ENCODE measurements around the gene PRKRIP1.
"Not testable (repeated sequence)": the region's sequence is repeated elsewhere in the genome, so short reads cannot be mapped to it uniquely, and the experiment has no call there.

The PRKRIP1 gene

DNA sequence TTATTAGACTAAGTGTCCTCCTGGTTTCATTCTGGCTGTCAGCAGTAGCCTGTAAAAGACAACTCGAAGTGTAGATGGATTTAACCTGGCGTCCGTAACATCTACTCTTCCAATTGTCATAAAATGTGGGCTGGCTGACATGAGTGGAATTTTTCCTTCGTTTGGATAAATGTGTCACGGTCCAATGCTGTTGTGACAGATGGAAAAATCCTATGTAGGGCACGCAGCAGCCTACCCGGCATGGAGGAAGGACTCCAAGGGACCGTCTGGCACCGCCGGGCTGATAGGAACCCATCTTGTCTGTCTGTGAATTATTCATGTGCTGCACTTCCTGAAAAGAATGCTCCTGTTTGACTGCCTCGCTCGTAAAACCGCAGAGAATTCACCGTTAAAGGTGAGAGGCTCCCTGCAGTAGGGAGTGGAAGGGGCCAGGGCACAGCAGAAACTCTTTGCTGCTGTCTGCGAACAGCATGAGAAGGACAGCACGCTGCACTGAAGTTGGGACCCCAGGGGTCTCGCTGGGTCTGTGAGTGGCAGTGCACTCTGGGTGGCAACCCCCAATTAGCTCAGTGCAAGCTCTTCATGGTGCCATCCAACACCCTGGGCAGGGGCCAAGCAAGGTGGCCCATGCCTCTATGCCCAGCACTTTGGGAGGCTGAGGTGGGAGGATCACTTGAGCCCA, 35.6 kb downstream of the PRKRIP1 start:
- no peak for DNase-seq (ENCODE audit: low spot score)

DNA sequence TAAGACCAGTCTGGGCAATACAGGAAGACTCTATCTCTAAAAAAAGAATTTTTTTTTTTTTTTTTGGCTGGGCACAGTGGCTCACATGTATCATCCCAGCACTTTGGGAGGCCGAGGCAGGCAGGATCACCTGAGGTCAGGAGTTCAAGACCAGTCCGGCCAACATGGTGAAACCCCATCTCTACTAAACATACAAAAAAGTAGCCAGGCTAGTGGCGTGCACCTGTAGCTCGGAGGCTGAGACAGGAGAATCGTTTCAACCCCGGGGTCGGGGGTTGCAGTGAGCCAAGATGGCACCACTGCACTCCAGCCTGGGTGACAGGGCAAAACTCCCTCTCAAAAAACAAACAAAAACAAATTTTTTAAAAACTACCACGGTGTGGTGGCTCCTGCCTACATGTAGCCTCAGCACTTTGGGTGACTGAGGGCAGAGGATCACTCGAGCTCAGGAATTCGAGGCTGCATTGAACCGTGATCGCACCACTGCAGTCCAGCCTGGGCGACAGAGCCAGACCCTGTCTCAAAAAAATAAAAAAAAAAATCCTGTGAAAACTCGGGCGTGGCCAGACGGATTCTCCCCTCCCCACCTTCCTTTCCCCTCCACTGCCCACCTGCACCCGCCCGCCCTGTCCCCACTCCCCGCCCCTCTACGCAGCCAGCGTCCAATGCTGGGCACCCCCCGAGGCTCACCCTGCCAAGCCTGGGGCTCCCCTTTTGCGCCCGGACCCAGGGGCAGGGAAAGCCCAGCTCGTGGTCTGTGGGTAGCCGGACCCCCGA, 36.5 kb downstream of the PRKRIP1 start:
- no peak for DNase-seq (ENCODE audit: low spot score)

DNA sequence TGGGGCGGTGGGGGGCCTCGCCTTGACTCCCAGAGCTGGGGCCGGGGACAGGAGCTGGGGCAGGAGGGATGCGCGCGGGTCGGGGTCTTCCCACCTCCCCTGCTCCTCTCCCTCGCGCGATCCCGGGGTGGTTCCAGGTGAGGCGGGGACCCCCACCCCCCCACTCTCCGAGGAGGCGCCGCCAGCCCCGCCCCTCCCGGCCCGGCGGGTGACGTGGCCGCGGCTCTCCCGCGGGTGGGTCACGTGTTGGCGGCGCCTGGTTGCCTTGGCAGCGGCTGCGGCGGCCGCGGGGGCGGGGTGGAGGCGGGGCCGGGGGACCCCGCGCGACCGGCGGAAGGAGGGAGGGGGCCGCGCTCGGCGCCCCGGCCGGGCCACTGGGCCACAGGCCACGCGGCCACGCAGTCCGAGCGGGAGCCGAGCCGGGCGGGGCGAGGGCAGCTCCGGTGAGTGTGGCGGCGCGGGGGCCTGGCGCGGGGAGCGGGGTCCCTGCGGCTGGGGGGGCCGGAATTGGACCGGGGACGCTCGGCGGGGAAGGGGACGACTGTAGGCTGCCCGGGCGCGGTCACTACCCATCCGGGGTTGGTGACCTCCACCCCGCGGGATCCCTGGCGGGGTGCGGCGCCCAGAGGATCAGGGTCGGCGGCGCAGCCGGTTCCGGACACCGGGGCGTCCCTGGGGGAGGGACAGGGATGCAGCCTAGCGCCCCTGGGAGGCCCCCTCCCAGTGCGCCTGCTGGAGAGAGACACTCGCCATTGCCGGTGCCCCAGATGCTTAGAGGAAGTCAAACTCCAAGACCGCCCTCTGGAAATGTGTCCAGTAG, 37.3 kb downstream of the PRKRIP1 start, which contains the start of gene ORAI2:
Gene ORAI2, plus strand, starts transcription at position 357 of the 820 bp plus-strand sequence. CDS start 5,382 bp downstream, outside the sequence.
- peak; percentile 90 for DNase-seq (ENCODE audit: low spot score)

DNA sequence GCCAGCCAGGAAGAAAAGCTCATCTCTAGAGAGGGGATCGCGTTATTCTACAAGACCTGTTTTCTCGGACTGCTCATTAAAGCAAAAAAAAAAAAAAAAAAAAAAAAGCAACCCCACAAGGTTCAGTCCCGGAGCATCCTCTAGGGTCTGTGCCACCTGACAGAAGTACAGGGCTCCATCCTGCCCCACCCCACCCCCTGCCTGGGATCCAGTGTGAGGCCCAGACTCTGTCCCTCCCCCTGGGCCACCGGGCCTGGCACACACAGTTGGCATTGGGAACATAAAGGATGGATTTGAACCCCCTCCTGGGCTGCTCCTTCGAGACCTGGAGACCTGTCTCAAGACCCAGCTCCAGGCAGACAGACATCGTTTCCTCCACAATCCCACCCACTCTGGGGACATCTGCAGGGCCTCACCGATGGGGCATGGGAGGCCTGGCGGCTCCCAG, 37.9 kb downstream of the PRKRIP1 start:
- DNase-seq (ENCODE audit: low spot score) = no peak

DNA sequence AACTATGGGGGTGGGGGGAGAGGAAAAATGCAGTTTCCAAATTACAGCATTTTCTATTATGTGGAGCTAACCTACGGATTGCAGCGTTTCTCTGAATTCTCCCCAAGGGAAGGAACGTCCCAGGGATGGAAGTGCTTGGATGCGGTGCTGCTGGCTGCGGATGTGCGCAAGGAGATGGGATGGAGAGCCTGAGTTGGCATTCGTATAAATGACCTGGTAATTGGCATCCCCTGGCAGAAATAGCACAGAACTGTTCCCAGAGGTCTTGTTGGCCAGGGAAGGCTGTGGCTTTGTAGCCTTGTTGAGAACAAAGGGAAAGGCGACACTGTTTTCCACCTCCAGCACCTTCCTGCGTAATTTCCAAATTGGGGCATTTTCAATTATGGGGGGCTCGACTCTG, 40.0 kb downstream of the PRKRIP1 start:
- no peak for DNase-seq (ENCODE audit: low spot score)

DNA sequence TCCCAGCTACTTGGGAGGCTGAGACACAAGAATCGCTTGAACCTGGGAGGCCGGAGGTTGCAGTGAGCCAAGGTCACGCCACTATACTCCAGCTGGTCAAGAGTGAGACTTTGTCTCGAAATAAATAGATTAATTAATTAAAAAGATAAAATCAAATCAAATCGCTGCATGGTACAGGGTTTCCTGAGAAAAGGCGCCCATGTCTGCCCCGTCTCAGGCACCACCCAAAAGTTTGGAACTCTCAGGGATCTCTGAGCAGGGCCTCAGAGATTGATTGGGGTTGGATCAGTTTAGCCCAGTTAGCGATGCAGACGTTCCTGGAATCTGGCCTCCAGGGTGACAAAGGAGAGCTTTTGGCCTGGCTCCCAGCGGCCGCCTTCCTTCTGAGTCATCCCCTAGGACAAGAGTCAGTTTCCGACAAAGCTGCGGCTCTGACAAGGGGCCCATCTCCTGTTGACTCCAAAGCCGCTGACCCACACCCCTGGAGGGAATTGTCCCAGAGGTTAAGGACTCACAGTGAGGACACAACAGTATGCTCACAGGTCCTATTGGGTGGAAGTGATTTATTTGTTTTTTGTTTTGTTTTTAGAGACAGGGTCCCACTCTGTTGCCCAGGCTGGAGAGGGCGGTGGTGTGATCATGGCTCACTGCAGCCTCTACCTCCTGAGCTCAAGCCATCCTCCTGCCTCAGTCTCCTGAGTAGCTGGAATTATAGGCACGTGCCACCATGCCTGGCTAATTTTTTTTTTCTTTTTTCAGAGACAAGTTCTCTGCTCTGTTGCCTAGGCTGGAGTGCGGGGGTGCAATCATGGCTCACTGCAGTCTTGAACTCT, 44.0 kb downstream of the PRKRIP1 start:
- DNase-seq (ENCODE audit: low spot score) = no peak

DNA sequence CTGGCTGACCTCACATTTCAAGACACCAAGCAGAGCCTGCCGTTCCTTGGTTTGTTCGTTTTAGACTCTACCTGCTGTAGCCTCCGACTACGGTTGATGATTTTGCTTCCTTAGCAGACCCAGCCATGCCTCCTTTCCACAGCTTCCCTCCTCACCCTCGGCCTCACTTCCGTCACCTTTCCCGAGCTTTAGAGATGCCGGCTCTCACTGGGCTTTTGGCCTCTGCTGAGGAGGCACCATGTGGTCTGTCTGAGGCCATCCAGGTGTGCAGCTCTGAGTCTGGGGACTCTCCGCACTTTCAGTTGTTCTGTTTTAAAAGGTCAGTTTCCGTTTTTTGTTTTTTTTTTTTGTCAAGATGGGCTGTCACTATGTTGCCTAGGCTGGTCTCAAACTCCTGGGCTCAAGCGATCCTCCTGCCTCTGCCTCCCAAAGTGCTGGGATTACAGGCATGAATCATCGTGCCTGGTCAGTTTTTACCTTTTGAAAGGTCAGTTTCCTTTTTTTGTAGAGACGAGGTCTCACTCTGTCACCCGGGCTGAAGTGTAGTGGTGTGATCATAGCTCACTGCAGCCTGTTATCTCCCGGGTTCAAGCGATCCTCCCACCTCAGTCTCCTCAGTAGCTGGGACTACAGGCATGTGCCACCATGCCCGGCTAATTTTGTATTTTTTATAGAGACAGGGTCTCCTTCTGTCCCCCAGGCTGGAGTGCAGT, 49.0 kb downstream of the PRKRIP1 start:
- DNase-seq (ENCODE audit: low spot score) = no peak

DNA sequence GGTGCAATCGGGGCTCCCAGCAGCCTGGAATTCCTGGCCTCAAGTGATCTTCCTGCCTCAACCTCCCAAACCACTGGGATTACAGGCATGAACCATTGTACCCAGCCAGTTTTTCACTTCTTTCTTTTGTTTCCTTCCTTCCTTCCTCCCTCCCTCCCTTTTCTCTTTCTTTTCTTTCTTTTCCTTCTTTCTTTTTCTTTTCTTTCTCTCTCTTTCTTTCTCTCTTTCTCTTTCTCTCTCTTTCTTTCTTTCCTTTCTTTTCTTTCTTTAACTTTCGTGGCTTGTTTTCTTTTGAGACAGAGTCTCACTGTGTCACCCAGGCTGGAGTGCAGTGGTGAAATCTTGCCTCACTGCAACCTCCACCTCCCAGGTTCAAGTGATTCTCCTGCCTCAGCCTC, 49.5 kb downstream of the PRKRIP1 start:
- DNase-seq (ENCODE audit: low spot score) = no peak

DNA sequence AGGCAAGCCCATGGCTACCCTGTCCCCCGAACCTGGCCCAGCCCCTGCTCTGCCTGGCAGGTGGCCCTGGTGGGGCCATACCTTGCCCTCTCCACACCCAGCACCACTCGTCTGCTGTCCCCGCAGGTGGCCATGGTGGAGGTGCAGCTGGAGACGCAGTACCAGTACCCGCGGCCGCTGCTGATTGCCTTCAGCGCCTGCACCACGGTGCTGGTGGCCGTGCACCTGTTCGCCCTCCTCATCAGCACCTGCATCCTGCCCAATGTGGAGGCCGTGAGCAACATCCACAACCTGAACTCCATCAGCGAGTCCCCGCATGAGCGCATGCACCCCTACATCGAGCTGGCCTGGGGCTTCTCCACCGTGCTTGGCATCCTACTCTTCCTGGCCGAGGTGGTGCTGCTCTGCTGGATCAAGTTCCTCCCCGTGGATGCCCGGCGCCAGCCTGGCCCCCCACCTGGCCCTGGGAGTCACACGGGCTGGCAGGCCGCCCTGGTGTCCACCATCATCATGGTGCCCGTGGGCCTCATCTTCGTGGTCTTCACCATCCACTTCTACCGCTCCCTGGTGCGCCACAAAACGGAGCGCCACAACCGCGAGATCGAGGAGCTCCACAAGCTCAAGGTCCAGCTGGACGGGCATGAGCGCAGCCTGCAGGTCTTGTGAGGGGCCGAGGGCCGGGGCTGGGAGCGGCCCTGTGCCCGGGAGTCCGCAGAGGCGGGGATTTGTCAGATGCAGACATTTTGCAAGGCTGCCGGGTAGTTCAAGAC, 50.4 kb downstream of the PRKRIP1 start:
- no peak for DNase-seq (ENCODE audit: low spot score)

DNA sequence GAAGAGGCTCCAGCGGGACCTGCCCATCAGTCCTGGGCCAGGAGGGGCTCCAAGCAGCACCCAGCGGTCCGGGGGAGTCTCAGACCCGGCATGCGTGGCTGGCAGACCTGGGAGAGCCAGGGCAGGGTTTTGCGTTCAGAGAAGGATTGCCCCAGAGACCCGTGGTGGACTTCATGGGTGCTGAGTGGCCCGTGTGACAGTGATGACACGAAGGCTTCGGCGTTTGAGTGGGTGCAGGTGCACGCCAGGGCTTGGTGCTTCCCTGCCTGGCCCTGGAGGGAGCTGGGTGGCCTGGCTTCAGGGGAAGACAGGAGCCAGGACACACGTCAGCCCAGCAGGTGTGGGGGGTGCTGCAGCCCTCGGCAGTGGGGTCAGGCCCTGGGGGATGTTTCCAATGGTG, 51.1 kb downstream of the PRKRIP1 start:
- no peak for DNase-seq (ENCODE audit: low spot score)

DNA sequence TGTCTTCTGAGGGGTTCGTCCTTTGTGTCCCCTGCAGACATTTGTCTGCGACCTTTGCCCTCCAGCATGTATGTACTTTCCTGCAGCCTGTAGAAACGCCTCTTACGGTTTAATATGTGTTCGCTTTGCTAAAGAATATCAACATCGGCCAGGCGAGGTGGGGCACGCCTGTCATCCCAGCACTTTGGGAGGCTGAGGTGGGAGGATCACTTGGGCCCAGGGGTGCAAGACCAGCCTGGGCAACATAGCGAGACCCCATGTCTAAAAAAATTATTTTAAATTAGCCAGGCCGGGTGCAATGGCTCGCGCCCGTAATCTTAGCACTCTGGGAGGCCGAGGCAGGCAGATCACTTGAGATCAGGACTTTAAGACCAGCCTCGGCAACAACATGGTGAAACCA, 53.0 kb downstream of the PRKRIP1 start:
- no peak for DNase-seq (ENCODE audit: low spot score)

DNA sequence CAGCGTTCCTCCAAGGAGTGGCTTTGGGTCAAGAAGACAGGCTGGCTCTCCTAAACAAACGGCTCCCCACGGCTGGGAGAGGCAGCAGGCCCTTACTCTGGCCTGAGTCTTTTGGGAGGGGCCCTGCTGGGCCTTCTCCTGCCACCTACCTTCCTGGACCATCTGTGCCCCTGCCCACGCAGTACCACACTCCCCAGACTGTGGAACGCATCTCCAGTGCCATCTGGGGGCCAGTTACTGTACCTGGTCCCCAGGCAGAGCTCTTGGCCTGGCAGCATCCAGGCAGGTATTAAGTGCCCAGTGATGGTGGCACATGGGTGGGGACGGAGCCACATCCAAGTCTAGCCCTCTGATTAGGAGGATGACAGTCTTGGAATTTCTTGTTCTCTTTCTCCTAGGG, 54.1 kb downstream of the PRKRIP1 start:
- no peak for DNase-seq (ENCODE audit: low spot score)

DNA sequence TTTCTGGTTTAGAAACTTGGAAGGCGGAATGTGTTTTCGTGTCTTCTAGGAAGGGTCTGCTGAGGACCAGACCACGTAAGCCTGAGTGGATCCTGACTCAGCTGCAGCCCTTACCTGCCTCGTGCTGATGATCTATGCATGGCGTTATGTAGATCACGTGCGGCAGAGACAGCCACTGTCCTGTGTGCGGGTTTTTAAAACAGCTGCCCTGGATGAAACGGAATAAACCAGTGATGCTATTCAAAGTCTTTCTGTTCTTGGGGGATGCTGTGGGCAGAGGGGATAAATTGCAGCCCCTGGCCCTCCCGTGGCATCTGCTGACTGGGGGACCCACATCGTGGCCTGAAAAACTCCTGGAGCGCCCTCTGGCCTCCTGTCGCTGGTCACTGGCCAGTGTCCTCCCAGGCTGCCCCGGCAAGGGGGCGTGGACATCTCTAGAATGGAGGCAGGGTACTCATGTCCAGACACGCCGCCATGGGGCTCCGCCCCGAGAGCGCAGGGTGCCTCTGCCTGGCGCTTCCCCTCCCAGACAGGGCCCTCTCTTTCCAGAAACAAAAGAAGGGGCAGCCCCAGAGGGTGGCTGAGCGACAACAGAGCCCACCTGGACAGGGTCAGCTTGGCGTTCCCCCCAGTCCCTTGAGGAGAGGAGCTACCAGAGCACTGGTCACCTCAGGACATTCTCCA, 55.4 kb downstream of the PRKRIP1 start:
- peak; percentile 81 for DNase-seq (ENCODE audit: low spot score)

DNA sequence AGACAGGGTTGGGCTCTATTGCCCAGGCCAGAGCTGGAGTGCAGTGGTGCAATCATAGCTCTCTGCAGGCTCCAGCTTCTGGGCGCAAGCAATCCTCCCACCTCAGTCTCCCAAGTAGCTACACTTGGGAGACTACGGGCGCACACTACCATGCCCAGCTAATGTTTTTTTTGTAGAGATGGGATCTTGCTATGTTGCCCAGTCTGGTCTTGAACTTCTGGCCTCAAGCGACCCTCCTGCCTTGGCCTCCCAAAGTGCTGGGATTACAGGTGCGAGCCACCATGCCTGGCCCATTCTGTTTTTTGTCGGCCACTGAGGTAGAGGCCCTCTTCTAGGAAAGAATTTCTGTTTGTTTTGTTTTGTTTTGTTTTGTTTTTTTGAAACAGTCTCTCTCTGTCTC, 56.3 kb downstream of the PRKRIP1 start:
- no peak for DNase-seq (ENCODE audit: low spot score)

DNA sequence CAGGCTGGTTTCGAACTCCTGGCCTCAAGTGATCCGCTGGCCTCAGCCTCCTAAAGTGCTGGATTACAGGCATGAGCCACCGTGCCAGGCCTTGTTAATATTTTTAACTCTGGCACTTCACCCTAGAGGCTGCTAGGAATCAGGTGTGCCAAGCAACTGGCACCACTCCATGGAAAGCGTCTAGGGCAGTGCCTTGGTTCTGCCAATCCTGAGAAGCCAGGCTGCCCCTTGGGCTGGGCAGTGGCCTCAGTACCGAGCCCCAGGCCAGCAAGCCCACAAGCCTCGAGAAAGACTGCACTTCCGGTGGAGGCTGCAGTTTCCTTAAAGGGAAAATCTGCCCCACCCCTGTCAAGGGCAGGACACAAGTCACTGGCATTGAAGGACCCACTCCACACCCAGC, 57.2 kb downstream of the PRKRIP1 start:
- no peak for DNase-seq (ENCODE audit: low spot score)

DNA sequence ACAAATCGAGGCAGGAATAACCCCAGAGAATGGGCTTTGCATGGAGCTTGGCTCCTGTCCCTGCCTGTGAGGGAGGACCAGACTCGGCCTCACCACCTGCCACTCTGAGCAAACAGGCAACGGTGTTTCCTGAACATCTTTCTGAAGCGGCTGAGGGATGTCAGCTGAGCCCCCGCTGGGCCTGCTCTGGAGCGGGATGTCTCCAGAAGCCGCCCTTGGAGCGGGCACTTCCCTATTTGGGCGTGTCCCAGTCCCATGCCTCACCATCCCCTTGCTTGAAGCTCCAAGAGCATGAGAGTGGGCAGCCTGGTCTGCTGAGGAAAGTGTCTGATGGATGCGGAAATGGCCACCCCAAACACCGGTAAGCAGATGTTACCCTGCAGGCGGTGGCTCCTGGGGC, 58.3 kb downstream of the PRKRIP1 start:
- no peak for DNase-seq (ENCODE audit: low spot score)

DNA sequence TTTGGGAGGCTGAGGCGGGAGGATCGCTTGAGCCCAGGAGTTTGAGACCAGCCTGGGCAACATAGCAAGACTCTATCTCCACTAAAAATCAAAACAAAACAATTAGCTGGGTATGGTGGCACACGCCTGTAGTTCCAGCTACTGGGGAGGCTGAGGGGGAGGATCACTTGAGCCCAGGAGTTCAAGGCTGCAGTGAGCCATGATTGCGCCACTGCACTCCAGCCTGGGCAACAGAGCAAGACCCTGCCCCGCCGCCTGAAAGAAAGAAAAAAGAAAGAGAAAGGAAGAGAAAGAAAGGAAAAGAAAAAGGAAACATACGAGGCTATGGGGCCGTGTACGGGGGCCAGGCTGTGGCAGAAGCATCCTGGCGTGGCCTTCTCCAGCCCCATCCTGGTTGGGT, 58.8 kb downstream of the PRKRIP1 start:
- not testable (repeated sequence) for DNase-seq (ENCODE audit: low spot score)

DNA sequence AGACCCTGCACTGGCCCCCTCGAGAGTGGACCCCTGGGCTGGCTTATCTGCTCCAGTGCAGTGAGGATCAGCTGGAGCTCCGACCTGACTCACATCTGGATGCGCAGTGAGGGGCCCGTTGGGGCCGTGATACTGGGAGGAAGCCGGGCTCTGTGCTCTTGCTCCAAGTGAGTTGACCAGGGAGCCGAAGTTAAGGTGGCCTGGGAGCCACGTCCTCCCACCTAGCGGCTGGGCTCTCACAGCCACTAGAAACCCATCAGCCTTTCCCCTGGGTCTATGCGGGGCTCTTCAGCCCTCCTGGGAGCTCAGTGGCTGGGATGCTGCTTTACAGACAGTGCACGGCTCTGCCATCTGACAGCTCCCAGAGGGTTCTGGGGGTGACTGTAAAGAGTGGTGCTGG, 59.4 kb downstream of the PRKRIP1 start:
- no peak for DNase-seq (ENCODE audit: low spot score)

DNA sequence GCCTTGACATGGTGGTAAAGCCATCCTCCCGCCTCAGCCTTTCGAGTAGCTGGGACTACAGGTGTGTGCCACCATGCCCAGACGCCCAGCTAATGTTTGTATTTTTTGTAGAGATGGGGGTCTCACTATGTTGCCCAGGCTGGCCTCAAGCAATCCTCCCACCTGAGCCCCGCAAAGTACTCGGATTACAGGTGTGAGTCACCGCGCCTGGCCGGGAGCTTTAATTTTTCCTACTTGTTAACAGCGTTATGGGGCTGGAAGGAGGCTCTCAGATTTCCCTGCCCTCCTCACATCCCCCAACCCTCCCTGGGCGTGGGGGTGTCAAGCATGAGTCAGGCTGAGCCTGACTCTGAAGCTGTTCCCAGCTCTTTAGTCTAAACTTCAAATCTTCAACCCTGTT, 60.2 kb downstream of the PRKRIP1 start:
- no peak for DNase-seq (ENCODE audit: low spot score)
